ENCODE results near the gene MOB1A.

DNA sequence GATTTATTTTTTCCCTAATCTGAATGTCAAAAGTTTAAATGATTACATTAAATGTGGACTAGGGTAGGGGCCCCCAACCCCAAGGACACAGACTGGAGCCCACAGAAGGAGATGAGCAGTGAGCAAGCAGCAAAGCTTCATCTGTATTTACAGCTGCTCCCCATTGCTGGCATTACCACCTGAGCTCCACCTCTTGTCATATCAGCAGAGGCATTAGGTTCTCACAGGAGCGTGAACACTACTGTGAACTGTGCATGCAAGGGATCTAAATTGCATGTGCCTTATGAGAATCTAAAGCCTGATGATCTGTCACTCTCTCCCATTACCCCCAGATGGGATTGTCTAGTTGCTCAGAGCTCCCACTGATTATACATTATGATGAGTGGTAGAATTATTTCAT, 3.8 kb downstream of the MOB1A start:
- TF ChIP-seq, protein P1, sequence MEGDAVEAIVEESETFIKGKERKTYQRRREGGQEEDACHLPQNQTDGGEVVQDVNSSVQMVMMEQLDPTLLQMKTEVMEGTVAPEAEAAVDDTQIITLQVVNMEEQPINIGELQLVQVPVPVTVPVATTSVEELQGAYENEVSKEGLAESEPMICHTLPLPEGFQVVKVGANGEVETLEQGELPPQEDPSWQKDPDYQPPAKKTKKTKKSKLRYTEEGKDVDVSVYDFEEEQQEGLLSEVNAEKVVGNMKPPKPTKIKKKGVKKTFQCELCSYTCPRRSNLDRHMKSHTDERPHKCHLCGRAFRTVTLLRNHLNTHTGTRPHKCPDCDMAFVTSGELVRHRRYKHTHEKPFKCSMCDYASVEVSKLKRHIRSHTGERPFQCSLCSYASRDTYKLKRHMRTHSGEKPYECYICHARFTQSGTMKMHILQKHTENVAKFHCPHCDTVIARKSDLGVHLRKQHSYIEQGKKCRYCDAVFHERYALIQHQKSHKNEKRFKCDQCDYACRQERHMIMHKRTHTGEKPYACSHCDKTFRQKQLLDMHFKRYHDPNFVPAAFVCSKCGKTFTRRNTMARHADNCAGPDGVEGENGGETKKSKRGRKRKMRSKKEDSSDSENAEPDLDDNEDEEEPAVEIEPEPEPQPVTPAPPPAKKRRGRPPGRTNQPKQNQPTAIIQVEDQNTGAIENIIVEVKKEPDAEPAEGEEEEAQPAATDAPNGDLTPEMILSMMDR (IDR thresholded peaks at IDR 0.05) = no peak
- TF ChIP-seq POLR2A (IDR thresholded peaks at IDR 0.05) = no peak

Measured in uterus (tissue), 2 donors.